Measurements from ENCODE around the gene NUP210. TPM values are rescaled to one million over a fixed set of nuclear protein-coding genes. Genes with fewer than 3 reads are reported as not detected.
"Not testable (repeated sequence)": the region's sequence is repeated elsewhere in the genome, so short reads cannot be mapped to it uniquely, and the experiment has no call there.

Gene NUP210
- total RNA-seq, 1 donor: under 0.01 TPM

GRCh38 chr3:13455644-13456043 is 35.5 kb upstream of the NUP210 start:
- Histone ChIP-seq H3K9me3 (ENCODE audit: low read depth, low read length) (no peaks in the 10 kb centered on the region), H3K27ac (ENCODE audit: low read depth, low read length) (no peak overlapping the region), H3K4me3 (ENCODE audit: insufficient read depth, low read length) (no peak overlapping the region), H3K4me2 (ENCODE audit: insufficient read depth, low read length) (no peak overlapping the region), H3K27me3 (ENCODE audit: insufficient read depth, low read length) (peaks cover 13% of the 10 kb centered on the region), H4K20me1 (ENCODE audit: insufficient read depth, low read length) (no peaks in the 10 kb centered on the region), H2AFZ (ENCODE audit: low read length) (no peak overlapping the region), H3K79me2 (ENCODE audit: insufficient read depth, low read length) (no peaks in the 10 kb centered on the region), H3K36me3 (ENCODE audit: insufficient read depth, low read length) (no peaks in the 10 kb centered on the region), H3K4me1 (ENCODE audit: insufficient read depth, low read length) (peaks cover 5% of the 10 kb centered on the region)
- no peak for DNase-seq (ENCODE audit: insufficient read length, low spot score, missing footprints)
- TF ChIP-seq, protein P1, sequence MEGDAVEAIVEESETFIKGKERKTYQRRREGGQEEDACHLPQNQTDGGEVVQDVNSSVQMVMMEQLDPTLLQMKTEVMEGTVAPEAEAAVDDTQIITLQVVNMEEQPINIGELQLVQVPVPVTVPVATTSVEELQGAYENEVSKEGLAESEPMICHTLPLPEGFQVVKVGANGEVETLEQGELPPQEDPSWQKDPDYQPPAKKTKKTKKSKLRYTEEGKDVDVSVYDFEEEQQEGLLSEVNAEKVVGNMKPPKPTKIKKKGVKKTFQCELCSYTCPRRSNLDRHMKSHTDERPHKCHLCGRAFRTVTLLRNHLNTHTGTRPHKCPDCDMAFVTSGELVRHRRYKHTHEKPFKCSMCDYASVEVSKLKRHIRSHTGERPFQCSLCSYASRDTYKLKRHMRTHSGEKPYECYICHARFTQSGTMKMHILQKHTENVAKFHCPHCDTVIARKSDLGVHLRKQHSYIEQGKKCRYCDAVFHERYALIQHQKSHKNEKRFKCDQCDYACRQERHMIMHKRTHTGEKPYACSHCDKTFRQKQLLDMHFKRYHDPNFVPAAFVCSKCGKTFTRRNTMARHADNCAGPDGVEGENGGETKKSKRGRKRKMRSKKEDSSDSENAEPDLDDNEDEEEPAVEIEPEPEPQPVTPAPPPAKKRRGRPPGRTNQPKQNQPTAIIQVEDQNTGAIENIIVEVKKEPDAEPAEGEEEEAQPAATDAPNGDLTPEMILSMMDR (IDR thresholded peaks at IDR 0.05; ENCODE audit: extremely low read depth, low read depth, low read length): no peak

GRCh38 chr3:13452490-13453335 is 32.6 kb upstream of the NUP210 start:
- Histone ChIP-seq H3K9me3 (ENCODE audit: low read depth, low read length) (no peaks in the 10 kb centered on the region), H3K27me3 (ENCODE audit: insufficient read depth, low read length) (no peaks in the 10 kb centered on the region), H3K4me2 (ENCODE audit: insufficient read depth, low read length) (peak overlapping the region; percentile 93), H3K4me1 (ENCODE audit: insufficient read depth, low read length) (peaks cover 5% of the 10 kb centered on the region), H3K36me3 (ENCODE audit: insufficient read depth, low read length) (no peaks in the 10 kb centered on the region), H3K27ac (ENCODE audit: low read depth, low read length) (no peak overlapping the region), H4K20me1 (ENCODE audit: insufficient read depth, low read length) (no peaks in the 10 kb centered on the region), H2AFZ (ENCODE audit: low read length) (peak overlapping the region; percentile 93), H3K4me3 (ENCODE audit: insufficient read depth, low read length) (peak overlapping the region; percentile 80), H3K79me2 (ENCODE audit: insufficient read depth, low read length) (no peaks in the 10 kb centered on the region)
- TF ChIP-seq, protein P1 (IDR thresholded peaks at IDR 0.05; ENCODE audit: extremely low read depth, low read depth, low read length): peak; percentile 74
- DNase-seq (ENCODE audit: insufficient read length, low spot score, missing footprints): peak; percentile 92

DNA sequence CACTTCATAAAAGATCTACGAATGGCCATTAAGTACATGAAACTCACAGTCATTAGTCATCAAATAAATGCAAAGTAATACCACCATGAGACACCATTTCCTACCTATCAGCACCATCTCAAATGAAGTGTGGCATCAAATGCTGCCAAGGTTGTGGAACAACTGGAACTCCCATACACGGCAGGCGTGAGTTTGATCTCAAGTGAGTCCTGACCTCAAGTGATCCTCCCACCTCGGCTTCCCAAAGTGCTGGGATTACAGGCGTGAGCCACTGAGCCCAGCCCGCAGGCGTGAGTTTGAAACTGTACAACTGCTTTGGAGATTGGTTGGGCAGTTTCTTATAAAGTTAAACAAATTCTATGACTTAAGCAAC is 31.2 kb upstream of the NUP210 start:
- H4K20me1 ChIP-seq (ENCODE audit: insufficient read depth, low read length): no peaks in the 10 kb centered on the region
- peak overlapping the region; percentile 73 for H3K27ac ChIP-seq (ENCODE audit: low read depth, low read length)
- TF ChIP-seq, protein P1 (IDR thresholded peaks at IDR 0.05; ENCODE audit: extremely low read depth, low read depth, low read length): no peak
- H3K27me3 ChIP-seq (ENCODE audit: insufficient read depth, low read length): no peaks in the 10 kb centered on the region
- H3K79me2 ChIP-seq (ENCODE audit: insufficient read depth, low read length): no peaks in the 10 kb centered on the region
- H3K9me3 ChIP-seq (ENCODE audit: low read depth, low read length): no peaks in the 10 kb centered on the region
- H3K4me3 ChIP-seq (ENCODE audit: insufficient read depth, low read length): peak overlapping the region; percentile 80
- peak overlapping the region; percentile 93 for H3K4me2 ChIP-seq (ENCODE audit: insufficient read depth, low read length)
- H3K36me3 ChIP-seq (ENCODE audit: insufficient read depth, low read length): no peaks in the 10 kb centered on the region
- peak overlapping the region; percentile 95 for H2AFZ ChIP-seq (ENCODE audit: low read length)
- peaks cover 5% of the 10 kb centered on the region for H3K4me1 ChIP-seq (ENCODE audit: insufficient read depth, low read length)
- DNase-seq (ENCODE audit: insufficient read length, low spot score, missing footprints): no peak

GRCh38 chr3:13442882-13443281 is 22.8 kb upstream of the NUP210 start:
- not testable (repeated sequence) for H2AFZ ChIP-seq (ENCODE audit: low read length); H3K27ac ChIP-seq (ENCODE audit: low read depth, low read length); H4K20me1 ChIP-seq (ENCODE audit: insufficient read depth, low read length); H3K36me3 ChIP-seq (ENCODE audit: insufficient read depth, low read length); H3K4me3 ChIP-seq (ENCODE audit: insufficient read depth, low read length); DNase-seq (ENCODE audit: insufficient read length, low spot score, missing footprints); H3K4me1 ChIP-seq (ENCODE audit: insufficient read depth, low read length); H3K9me3 ChIP-seq (ENCODE audit: low read depth, low read length); H3K79me2 ChIP-seq (ENCODE audit: insufficient read depth, low read length); H3K4me2 ChIP-seq (ENCODE audit: insufficient read depth, low read length); H3K27me3 ChIP-seq (ENCODE audit: insufficient read depth, low read length)
